Lung (tissue), 12 donors: Measurements from ENCODE around the gene WTAP. TPM values are rescaled to one million over a fixed set of nuclear protein-coding genes. Genes with fewer than 3 reads are reported as not detected.

Source experiments
- ATAC-seq: fragments of 200-7000 bp; cut with Tn5 transposase; one replicate; pipeline ENCODE4 v1.9.1; 2020; ENCODE audit warnings: moderate number of reproducible peaks; ENCODE audit not compliant: insufficient read depth, low FRiP score
- DNase-seq, 3 donors: peaks; one replicate each; pipeline ENCODE4 v3.0.0-alpha.2; 2013 to 2017
- H3K27ac ChIP-seq, 2 donors: one replicate each; pipeline ENCODE4 v1.5.1; 2013; ENCODE audit warnings: mild to moderate bottlenecking in 2 of 2, moderate library complexity in 2 of 2, control low read depth in 1 of 2, inconsistent platforms in 1 of 2, low read depth in 1 of 2, low read length in 1 of 2
- H3K27me3 ChIP-seq, 3 donors: one replicate each; pipeline ENCODE4 v1.5.1; 2013; ENCODE audit warnings: low read length in 2 of 3; ENCODE audit not compliant: control insufficient read depth in 3 of 3, insufficient read depth in 3 of 3
- H3K36me3 ChIP-seq, 4 donors: one replicate each; pipeline ENCODE4 v1.5.1; 2013; ENCODE audit warnings: low read length in 4 of 4, mild to moderate bottlenecking in 1 of 4, moderate library complexity in 1 of 4; ENCODE audit not compliant: control insufficient read depth in 4 of 4, insufficient read depth in 4 of 4
- H3K4me1 ChIP-seq, 5 donors: one replicate each; pipeline ENCODE4 v1.5.1; 2013; ENCODE audit warnings: low read length in 5 of 5, mild to moderate bottlenecking in 2 of 5, moderate library complexity in 1 of 5; ENCODE audit not compliant: control insufficient read depth in 5 of 5, insufficient read depth in 5 of 5
- H3K4me3 ChIP-seq: one replicate; pipeline ENCODE4 v1.5.1; 2013; ENCODE audit warnings: mild to moderate bottlenecking, control low read depth, moderate library complexity
- H3K9ac ChIP-seq, 2 donors: one replicate each; pipeline ENCODE4 v1.5.1; 2013; ENCODE audit warnings: low read length in 2 of 2, control low read depth in 1 of 2; ENCODE audit not compliant: insufficient read depth in 1 of 2
- H3K9me3 ChIP-seq, 4 donors: one replicate each; pipeline ENCODE4 v1.5.1; 2013; ENCODE audit warnings: low read length in 3 of 4, mild to moderate bottlenecking in 1 of 4, moderate library complexity in 1 of 4; ENCODE audit not compliant: control insufficient read depth in 4 of 4, insufficient read depth in 3 of 4
- CTCF ChIP-seq: IDR thresholded peaks from 2 replicates; pipeline ENCODE4 v1.5.1; 2012; ENCODE audit warnings: mild to moderate bottlenecking; ENCODE audit errors: control extremely low read depth, extremely low read depth
- WGBS, 2 donors: extraction: QIAGEN DNeasy Blood & Tissue Kit; methylation state at CpG; one replicate each; pipeline ENCODE4 v1.1.7; 2013; 5-methylcytosine and 5-hydroxymethylcytosine counted together
- polyA plus RNA-seq, 2 donors: library from polyadenylated mRNA; stranded (reverse); fragments of 200-250 nt; gene quantifications; one replicate each; pipeline ENCODE4 v1.2.1, GENCODE V29; 2013
- total RNA-seq, 2 donors: library from RNA; depleted of rRNA in 1 of 2; stranded (reverse); fragments of >200 nt in 1 of 2; gene quantifications; one replicate each; pipeline ENCODE4 v1.2.1, GENCODE V29; 2014 to 2021
- donor health status: control.
- donor health status: control.
- donor health status: Bipolar disorder and iron deficiency.
- donor health status: healthy.
- donor health status: DM: yes; HTN: yes; CAD: no.

Gene WTAP
- total and polyA plus RNA-seq, 4 donors = 70.8 to 145 (median 113) TPM

GRCh38 chr6:159758031-159759001 is 31.0 kb downstream of the WTAP start:
- no peak for DNase-seq
- H3K4me3 ChIP-seq = no peak overlapping the region
- no peak for TF ChIP-seq CTCF
- peaks cover 14 to 34% (median 22%) of the 10 kb centered on the region in 4 donors for H3K36me3 ChIP-seq
- H3K4me1 ChIP-seq = peaks cover 0 to 14% (median 5%) of the 10 kb centered on the region in 5 donors
- H3K9ac ChIP-seq = no peak overlapping the region
- WGBS, 2 donors = 96% methylated on average over 7 of the region's 7 CpGs
- H3K27ac ChIP-seq = no peak overlapping the region
- H3K27me3 ChIP-seq = no peaks in the 10 kb centered on the region
- ATAC-seq = no peak
- no peaks in the 10 kb centered on the region for H3K9me3 ChIP-seq

GRCh38 chr6:159759645-159760044 is 32.3 kb downstream of the WTAP start:
- H3K4me3 ChIP-seq = no peak overlapping the region
- peaks cover 0 to 14% (median 5%) of the 10 kb centered on the region in 5 donors for H3K4me1 ChIP-seq
- no peak for DNase-seq
- TF ChIP-seq CTCF = no peak
- 61% methylated on average over 2 of the region's 2 CpGs; no CpG with 5 or more reads in 1 of the 2 donors for WGBS, 2 donors
- H3K9me3 ChIP-seq = no peaks in the 10 kb centered on the region
- H3K36me3 ChIP-seq = peaks cover 14 to 33% (median 23%) of the 10 kb centered on the region in 4 donors
- no peak overlapping the region for H3K9ac ChIP-seq
- no peak for ATAC-seq
- no peak overlapping the region for H3K27ac ChIP-seq
- no peaks in the 10 kb centered on the region for H3K27me3 ChIP-seq

- H3K27me3 ChIP-seq = no peaks in the 10 kb centered on the region
- DNase-seq (peak in 2 of 3 donors; percentile 29 to 42), ATAC-seq (no peak)
- no peaks in the 10 kb centered on the region for H3K9me3 ChIP-seq
- WGBS, 2 donors = 62 to 64% methylated on average over 3 of the region's 3 CpGs
- peaks cover 7 to 30% (median 16%) of the 10 kb centered on the region in 4 donors for H3K36me3 ChIP-seq
- peak overlapping the region; percentile 48 to 95 for H3K27ac ChIP-seq
- H3K4me3 ChIP-seq = no peak overlapping the region
- H3K9ac ChIP-seq = peak overlapping the region; percentile 76 to 90
- TF ChIP-seq CTCF = no peak
- H3K4me1 ChIP-seq = peaks cover 0 to 14% (median 5%) of the 10 kb centered on the region in 5 donors
These were observed 33.3 kb downstream of the WTAP start for GRCh38 chr6:159760602-159761057.
